ENCODE data around the gene COL24A1. TPM values are rescaled to one million over a fixed set of nuclear protein-coding genes. Genes with fewer than 3 reads are reported as not detected.

COL24A1 gene
- total and polyA plus RNA-seq, 2 of the 8 experiments (the other 6 are each of a cell fraction or from before 2014, with no cell fraction given) = 0.23 to 1.1 TPM

GRCh38 chr1:85692730-85693314 is 463.8 kb downstream of the COL24A1 start:
- Histone ChIP-seq H3K9ac (replicated peaks in 1 of 4; ENCODE audit: extremely low read depth in 1 of 4, low read depth in 3 of 4, low read length in 3 of 4) (no peak overlapping the region), H2BK15ac (ENCODE audit: low read length) (no peak overlapping the region), H4K20me1 (replicated peaks in 1 of 2; ENCODE audit: control insufficient read depth in 1 of 2, insufficient read depth in 2 of 2, low read length in 2 of 2) (no peaks in the 10 kb centered on the region), H3K27ac (ENCODE audit: low read depth, low read length) (no peak overlapping the region), H3K79me2 (ENCODE audit: control insufficient read depth in 1 of 2, insufficient read depth in 2 of 2, low read length in 2 of 2) (no peaks in the 10 kb centered on the region; a peak in 1 of 4 replicates), H2AK5ac (ENCODE audit: low read depth, low read length) (no peak overlapping the region), H3K9me3 (ENCODE audit: insufficient read depth in 2 of 2, low read depth in 1 of 2, low read length in 1 of 2) (no peaks in the 10 kb centered on the region), H2BK20ac (ENCODE audit: low read length) (no peak overlapping the region), H3K4me1 (replicated peaks in 1 of 4; ENCODE audit: control insufficient read depth in 3 of 4, insufficient read depth in 4 of 4, low read length in 3 of 4) (no peaks in the 10 kb centered on the region), H3K4ac (replicated peaks; ENCODE audit: insufficient read length, low read depth, low read length) (no peak overlapping the region), H4K5ac (ENCODE audit: insufficient read length, low read depth, low read length) (no peak overlapping the region), H2BK120ac (replicated peaks; ENCODE audit: low read depth, low read length) (no peak overlapping the region), H4K91ac (replicated peaks; ENCODE audit: insufficient read length, low read length) (no peak overlapping the region), H3K56ac (replicated peaks; ENCODE audit: insufficient read length, low read depth, low read length) (no peak overlapping the region), H2BK5ac (ENCODE audit: low read depth, low read length) (no peak overlapping the region), H3K23me2 (ENCODE audit: low read depth, low read length) (no peaks in the 10 kb centered on the region), H2AFZ (ENCODE audit: low read length) (no peak overlapping the region), H3K27me3 (replicated peaks in 1 of 4; ENCODE audit: control insufficient read depth in 3 of 4, extremely low read depth in 1 of 4, insufficient read depth in 3 of 4, low read length in 3 of 4) (no peaks in the 10 kb centered on the region), H3K18ac (ENCODE audit: extremely low read depth, low read length) (no peak overlapping the region), H3K23ac (ENCODE audit: insufficient read length) (no peak overlapping the region), H3K79me1 (ENCODE audit: low read depth, low read length) (no peaks in the 10 kb centered on the region), H4K8ac (ENCODE audit: extremely low read depth, insufficient read depth, low read length) (no peak overlapping the region), H3K4me2 (ENCODE audit: insufficient read depth in 1 of 2, low read depth in 2 of 2, low read length in 2 of 2) (no peak overlapping the region), H2BK12ac (ENCODE audit: low read depth, low read length) (no peak overlapping the region), H3K4me3 (ENCODE audit: extremely low read depth in 1 of 4, insufficient read depth in 2 of 4, low read depth in 3 of 4, low read length in 4 of 4) (no peak overlapping the region), H3K14ac (ENCODE audit: insufficient read length) (no peak overlapping the region), H3K36me3 (ENCODE audit: control insufficient read depth in 2 of 4, insufficient read depth in 4 of 4, low read length in 3 of 4) (peaks cover 0 to 7% (median 0%) of the 10 kb centered on the region in 4 experiments; a peak in 4 of 8 replicates)
- no peak for DNase-seq (ENCODE audit: low read depth in 1 of 2, low spot score in 2 of 2)
- 84% methylated on average over 1 of the region's 1 CpG; no CpG with 5 or more reads in 1 of the 2 experiments for WGBS, 2 experiments (ENCODE audit: extremely low coverage in 1 of 2, insufficient coverage in 1 of 2, insufficient read length in 1 of 2, insufficient replicate concordance in 2 of 2, low coverage in 1 of 2, low lambda C conversion rate in 2 of 2, missing lambda C conversion rate in 1 of 2)
- peak in 1 of 2 experiments; percentile 45; a peak in 3 of 4 replicates for TF ChIP-seq RAD21 (IDR thresholded peaks at IDR 0.05 in 1 of 2, conservative IDR thresholded peaks at IDR 0.05 in 1 of 2; ENCODE audit: low read depth in 2 of 2, low read length in 2 of 2)
- TF ChIP-seq TEAD4 (IDR thresholded peaks at IDR 0.05; ENCODE audit: low read depth, low read length) = no peak
- TF ChIP-seq BACH1 (IDR thresholded peaks at IDR 0.05; ENCODE audit: low read length) = no peak
- TF ChIP-seq KDM5A (IDR thresholded peaks at IDR 0.05; ENCODE audit: low read length) = no peak
- no peak for TF ChIP-seq BRCA1 (IDR thresholded peaks at IDR 0.05; ENCODE audit: low read depth, low read length)
- TF ChIP-seq CTCF (IDR thresholded peaks at IDR 0.05; ENCODE audit: control extremely low read depth in 1 of 3, insufficient read depth in 1 of 3, low read depth in 1 of 3, low read length in 3 of 3) = peak in 2 of 3 experiments; percentile 6 to 22; a peak in 2 of 4 replicates
- no peak for TF ChIP-seq ATF3 (IDR thresholded peaks at IDR 0.05; ENCODE audit: insufficient read depth, low read depth, low read length)
- TF ChIP-seq TCF12 (IDR thresholded peaks at IDR 0.05; ENCODE audit: low read depth, low read length) = no peak
- ChIA-PET POLR2A (ENCODE audit: partially characterized antibody) (interaction anchor here (0.8 to 2.3 kb wide), 5 partner anchors 9 to 112 kb away, joined by 3 to 14 read pairs (median 3); partner anchors contain the start of genes CCN1 and ZNHIT6), CTCF (ENCODE audit: partially characterized antibody) (interaction anchor here (0.6 to 3.3 kb wide), 50 partner anchors 10 to 1726 kb away, joined by 3 to 25 read pairs (median 4); partner anchors contain the start of genes C1orf52 and ZNHIT6)
- FAIRE-seq = no peak

Measured in H1 (cell line).